GM18951 (cell line): ENCODE measurements around the gene SLC25A38.

Experiments used
- POLR2A ChIP-seq: IDR thresholded peaks from 4 replicates; pipeline ENCODE4 v1.6.1; 2011; ENCODE audit warnings: mild to moderate bottlenecking; ENCODE audit not compliant: insufficient read length, insufficient read depth; ENCODE audit errors: extremely low read depth
- in situ Hi-C: fragments of 300-500 bp; cut with MboI; formaldehyde crosslinking; loops from one replicate; pipeline ENCODE4 v1.12.0; 2022; ENCODE audit warnings: low sequenced_read_pairs, mixed read lengths, inconsistent platforms; ENCODE audit not compliant: unreplicated experiment

SLC25A38 gene

DNA sequence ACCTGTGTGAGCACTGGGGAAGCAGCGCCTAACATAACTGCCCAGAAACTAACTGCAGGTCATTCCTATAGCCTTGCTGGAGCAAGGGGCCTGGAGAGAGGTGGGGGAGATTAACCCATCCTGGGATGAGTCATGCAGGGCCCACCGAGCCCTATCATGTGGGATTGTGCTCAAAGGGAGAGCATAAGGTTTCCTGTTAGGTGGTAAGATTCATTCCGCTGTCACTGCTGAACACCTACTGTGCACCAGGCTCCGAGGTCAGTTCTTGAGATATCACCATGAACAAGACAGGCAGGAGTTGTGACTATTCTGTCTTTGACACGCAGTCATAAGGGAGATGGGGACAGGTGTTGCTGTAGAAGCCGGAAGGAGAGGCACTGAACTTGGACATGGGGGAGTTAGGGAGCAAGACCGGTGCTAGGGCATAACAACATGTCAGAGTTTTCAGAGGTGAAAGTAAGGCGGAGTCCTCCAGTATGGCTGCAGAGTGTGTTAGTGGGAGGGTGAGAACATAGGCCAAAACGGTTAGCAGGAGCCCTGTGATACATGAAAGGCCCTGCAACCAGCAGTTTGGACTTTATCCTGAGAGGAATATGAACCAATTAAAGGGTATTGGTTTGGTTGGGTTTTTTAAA is 2.4 kb downstream of the SLC25A38 start:
- in situ Hi-C loops = loop anchor here (10.0 to 25.0 kb wide), 2 partner anchors 91 to 198 kb away; partner anchors contain the start of gene XIRP1
- TF ChIP-seq POLR2A = no peak

DNA sequence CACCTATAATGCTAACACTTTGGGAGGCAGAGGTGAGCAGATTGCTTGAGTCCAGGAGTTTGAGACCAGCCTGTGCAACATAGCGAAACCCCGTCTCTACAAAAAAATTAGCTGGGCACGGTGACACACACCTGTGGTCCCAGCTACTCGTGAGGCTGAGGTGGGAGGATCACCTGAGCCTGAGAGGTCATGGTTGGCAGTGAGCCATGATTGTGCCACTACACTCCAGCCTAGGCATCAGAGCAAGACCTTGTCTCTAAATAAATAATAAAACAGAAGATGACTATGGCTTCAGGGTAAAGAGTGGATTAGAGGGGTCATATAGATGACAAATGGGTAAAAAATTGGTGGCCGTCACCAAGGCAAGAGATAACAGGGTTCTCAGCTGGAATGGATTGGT is 3.1 kb downstream of the SLC25A38 start:
- TF ChIP-seq POLR2A = no peak
- in situ Hi-C loops = loop anchor here (10.0 to 25.0 kb wide), 2 partner anchors 92 to 199 kb away; partner anchors contain the start of gene XIRP1

DNA sequence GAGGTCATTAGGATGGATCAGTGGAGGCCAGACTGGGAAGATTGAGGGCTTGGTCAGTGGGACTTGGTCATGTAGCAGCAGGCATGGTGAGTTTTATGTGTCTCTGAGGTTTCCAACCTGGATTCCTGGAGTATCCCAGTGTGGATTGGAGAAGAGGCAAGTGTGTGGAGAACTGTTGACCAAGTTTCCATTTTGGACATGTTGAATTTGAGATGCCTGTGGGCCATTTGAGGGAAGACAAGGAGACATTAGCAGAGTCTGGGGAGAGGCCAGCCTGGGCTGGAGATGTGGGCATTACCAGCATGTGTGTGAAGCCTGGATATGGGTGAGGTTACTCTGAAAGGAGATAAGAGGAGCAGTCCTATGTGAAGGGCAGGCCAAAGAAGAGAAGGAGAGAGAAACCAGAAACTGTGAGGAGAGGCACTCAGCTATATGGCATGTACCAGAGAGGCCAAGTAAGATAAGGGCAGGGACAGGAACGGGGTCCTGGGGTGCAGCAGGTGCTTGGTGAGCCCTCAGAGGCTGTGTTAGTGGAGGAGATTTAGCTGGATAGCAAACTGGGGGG is 4.3 kb downstream of the SLC25A38 start:
- in situ Hi-C loops = loop anchor here (10.0 to 25.0 kb wide), 2 partner anchors 93 to 200 kb away; partner anchors contain the start of gene XIRP1
- no peak for TF ChIP-seq POLR2A

DNA sequence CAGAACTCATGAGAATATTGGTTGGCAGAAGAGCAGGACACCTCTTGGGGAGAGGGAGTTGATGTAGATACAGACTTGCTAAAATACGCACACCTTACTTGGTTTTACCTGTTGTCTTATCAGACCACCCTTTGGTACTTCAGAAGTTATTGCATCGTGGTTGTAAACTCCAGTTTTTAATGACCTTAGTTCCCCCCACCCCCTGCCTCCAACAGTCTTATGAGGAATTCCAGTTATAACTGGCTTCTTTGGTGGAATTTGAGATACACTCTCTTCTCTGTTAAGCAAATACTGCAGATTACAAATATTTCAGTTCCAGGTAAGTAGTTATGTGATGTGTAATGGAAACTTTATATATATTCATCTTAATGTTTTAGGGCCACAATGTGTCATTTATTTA is 5.0 kb downstream of the SLC25A38 start:
- TF ChIP-seq POLR2A = no peak
- in situ Hi-C loops = loop anchor here (10.0 to 25.0 kb wide), 2 partner anchors 93 to 201 kb away; partner anchors contain the start of gene XIRP1

DNA sequence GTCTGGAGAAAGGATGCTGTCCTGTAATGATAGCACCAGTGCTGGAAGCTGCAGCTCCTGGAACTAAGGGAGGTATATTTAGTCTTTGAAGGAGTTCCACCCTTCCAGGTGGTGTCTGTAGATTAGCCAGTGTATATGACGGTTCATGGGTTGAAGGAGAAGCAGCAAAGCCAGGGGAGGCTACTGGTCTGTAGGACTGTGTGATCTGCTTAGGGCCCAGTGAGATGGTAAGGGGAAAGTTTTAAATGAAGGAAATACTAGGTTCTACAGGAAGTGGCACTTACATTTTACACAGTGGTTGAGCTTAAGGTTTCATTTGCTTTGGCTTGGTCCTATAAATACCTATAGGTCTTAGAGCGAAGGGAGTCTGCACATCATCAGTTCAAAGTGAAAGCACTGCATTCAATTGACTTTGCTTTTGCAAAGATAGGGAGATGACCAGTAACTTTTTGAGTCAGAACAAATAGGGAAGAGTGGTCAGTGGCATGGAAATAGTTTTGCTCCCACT is 5.6 kb downstream of the SLC25A38 start:
- no peak for TF ChIP-seq POLR2A
- in situ Hi-C loops = loop anchor here (10.0 to 25.0 kb wide), 2 partner anchors 94 to 201 kb away; partner anchors contain the start of gene XIRP1

DNA sequence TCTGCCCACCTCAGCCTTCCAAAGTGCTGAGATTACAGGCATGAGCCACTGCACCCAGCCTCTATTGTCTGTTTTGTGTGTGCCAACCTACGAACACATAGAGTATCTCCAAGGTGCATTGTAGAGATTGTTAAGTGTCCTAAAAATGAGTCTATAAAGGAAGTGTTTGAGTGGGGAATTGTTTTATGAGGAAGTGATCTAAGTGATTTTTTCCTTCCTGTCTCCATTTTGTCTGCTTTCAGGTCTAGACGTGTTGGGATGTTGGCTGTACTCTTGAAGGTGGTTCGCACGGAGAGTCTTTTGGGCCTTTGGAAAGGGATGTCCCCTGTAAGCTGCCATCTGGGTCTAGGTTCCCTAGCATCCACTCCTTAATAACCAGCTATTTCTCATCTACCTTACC is 7.0 kb downstream of the SLC25A38 start:
- TF ChIP-seq POLR2A = no peak
- in situ Hi-C loops = loop anchor here (25.0 kb wide), 1 partner anchor 203 kb away; the partner anchor contains the start of gene XIRP1

DNA sequence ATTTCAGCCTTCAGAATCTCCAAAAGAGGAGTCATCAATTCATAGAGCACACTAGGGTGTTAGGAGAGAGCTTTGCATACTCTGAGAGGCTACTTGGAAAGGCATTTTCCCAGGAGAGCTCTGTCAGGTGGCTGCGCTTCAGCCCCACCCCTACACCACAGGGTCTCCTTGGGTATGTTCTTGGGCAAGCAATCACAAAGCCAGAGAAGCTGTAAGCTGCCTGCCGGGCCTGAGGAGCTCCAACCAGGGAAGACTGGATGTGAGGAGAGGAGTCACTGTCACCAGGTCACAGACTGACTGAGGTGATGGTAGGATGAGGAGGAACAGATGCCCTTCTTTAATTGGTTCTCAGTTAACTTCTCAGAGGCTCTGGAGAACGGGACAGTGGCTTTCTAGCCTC is 13.5 kb downstream of the SLC25A38 start:
- no peak for TF ChIP-seq POLR2A
- in situ Hi-C loops = loop anchor here (25.0 kb wide), 1 partner anchor 209 kb away; the partner anchor contains the start of gene XIRP1

DNA sequence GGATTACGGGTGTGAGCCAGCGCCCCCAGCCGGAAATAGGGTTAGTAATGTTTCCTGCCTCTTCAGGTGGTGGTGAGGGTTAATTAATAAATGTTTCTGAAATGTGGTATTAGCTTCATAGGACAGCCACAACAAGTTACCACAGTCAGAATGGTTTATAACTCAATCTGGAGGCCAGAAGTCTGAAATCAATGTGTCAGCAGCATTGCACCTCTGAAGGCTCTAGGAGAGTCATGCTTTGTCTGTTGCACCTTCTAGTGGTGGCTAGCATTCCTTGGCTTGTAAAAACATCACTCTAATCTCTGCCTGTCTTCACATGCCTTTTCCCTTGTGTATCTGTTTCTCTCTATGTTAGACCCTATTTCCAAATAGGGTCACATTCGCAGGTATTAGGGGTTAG is 15.5 kb downstream of the SLC25A38 start:
- in situ Hi-C loops = loop anchor here (25.0 kb wide), 1 partner anchor 211 kb away; the partner anchor contains the start of gene XIRP1
- no peak for TF ChIP-seq POLR2A

DNA sequence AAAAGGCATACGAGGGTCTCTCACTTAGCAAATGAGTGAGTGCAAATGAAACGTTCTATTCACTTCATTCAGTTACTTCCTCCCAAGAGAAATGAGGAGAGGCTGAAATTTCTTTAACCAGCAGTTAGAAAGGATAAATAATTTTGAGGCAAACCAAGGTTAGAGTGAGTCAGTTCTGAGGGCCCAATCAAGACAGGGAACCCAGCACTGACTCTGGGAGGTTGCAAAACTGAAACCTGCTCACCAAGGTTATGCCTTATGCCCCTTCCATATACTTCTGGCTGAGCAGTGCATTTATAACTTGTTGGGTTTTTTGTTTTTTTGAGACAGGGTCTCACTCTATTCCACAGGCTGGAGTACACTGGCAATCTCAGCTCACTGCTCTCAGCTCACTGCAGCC is 18.8 kb downstream of the SLC25A38 start:
- TF ChIP-seq POLR2A = no peak
- in situ Hi-C loops = no loop called here

DNA sequence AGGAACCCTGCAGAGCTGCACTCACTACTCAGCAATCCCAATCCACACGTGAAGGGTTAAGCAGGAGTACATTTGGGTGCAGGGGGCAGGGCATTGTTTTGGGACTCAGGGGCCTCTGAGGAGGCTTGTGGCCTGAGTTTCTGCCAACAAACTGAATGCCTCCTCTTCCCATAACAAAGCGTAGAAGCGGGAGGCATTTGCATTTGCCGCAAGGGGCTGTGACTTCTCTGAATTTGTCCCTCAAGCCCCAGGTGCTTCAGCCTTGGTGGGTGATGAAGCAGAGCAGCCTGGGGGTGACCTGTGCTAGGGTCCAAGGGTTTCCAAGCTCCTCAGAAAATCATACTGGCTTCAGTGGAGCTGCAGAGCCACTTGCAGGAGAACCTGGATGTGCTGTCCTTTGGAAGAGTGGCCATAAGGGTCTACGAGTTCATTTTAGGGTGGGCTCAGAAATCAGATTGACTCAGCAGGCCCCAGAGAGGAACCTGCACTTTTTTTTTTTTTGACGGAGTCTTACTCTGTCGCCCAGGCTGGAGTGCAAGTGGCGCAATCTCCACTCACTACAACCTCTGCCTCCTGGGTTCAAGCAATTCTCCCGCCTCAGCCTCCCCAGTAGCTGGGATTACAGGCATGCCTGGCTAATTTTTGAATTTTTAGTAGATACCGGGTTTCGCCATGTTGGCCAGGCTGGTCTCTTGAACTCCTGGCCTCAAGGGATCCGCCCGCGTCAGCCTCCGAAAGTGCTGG is 21.9 kb downstream of the SLC25A38 start:
- TF ChIP-seq POLR2A = no peak
- in situ Hi-C loops = no loop called here

DNA sequence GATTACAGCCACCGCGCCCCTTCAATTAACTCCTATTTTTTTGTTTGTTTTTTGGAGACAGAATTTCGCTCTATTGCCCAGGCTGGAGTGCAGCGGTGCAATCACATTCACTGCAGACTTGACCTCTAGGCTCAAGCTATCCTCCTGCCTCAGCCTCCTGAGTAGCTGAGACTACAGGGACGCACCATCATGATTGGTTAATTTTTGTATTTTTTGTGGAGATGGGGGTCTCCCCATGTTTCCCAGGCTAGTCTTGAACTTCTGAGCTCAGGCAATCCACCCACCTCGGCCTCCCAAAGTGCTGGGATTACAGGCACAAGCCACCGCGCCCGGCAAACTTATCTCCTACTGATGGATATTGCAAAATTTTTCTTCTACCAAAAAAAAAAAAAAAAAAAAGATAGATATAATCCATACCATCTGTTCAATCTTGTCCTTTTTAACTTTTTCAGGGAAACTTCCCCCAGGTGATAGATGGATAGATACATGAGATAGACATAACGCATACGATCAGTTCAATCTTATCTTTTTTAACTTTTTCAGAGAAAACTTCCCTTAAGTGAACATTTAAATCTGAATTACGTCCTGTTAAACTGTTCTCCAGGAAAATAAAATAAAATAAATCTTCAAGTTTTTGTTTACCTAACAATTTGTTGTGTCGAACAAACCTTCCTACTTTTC is 22.7 kb downstream of the SLC25A38 start:
- no peak for TF ChIP-seq POLR2A
- in situ Hi-C loops = no loop called here

DNA sequence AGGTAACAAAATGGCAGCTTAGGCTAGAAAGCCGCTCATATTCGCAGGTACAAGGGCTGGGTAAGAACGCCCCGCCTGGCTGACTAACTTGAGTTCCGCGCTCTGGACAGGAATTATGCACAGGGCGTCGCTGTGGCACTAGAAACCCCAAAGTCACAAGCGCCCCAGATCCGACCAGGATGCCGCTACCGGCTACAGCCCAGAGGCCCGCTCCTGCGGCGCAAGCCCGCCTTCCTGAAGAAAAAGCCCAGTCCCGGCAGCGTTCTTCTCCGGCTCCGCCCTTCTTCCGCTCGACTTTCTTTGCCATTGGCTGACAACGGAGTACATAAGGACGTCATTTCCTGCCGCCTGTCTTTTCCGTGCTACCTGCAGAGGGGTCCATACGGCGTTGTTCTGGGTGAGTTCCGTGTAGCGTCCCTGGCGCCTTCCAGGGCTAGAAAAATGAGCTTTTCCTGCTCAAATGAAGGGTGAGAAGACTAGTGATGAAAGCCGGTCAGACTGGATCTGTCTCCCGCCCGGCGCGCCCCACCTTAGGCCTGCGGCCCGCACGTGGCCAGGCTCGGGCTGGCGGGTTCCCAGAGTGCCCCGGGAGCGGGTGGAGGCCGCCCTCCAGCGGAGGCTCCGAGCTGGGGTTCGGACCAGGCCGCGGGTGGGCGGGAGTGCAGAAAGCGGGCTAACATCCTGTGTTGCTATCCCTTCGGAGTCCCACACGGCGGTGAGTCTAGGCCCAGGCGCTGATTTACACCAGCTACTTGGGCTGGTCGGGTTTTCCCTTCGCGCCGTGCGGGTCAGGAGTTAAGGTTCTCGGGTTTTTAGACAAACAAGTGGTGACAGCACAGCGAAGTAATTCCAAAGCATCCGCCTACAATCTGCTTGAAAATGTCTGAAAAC is 23.4 kb downstream of the SLC25A38 start, which contains the start of gene RPSA:
RPSA (plus strand) TSS at position 353 of the 891 bp plus-strand sequence. CDS start 934 bp downstream, outside the sequence.
- TF ChIP-seq POLR2A = peak; percentile 98
- in situ Hi-C loops = no loop called here
